K562 (cell line): Measurements from ENCODE around the gene LMNA. TPM values are rescaled to one million over a fixed set of nuclear protein-coding genes. Genes with fewer than 3 reads are reported as not detected.

Experiments used
- CCNT2 ChIP-seq: IDR thresholded peaks from 2 replicates; pipeline ENCODE4 v1.6.1; 2011; ENCODE audit warnings: borderline replicate concordance, low read depth, mild to moderate bottlenecking, moderate library complexity, mixed read lengths, low read length; ENCODE audit not compliant: insufficient read length; ENCODE audit errors: extremely low read depth
- ELF2 ChIP-seq: fragments of 250-450 bp; sonication (Bioruptor Pico); IDR thresholded peaks from 2 replicates; pipeline ENCODE4 v1.5.0; 2021; ENCODE audit warnings: mild to moderate bottlenecking
- HDAC3 ChIP-seq: fragments of 450-650 bp; IDR thresholded peaks from 2 replicates; pipeline ENCODE4 v1.6.1; 2018; ENCODE audit warnings: borderline replicate concordance, mild to moderate bottlenecking, moderate library complexity; ENCODE audit not compliant: partially characterized antibody
- HMG20A ChIP-seq: fragments of 450-650 bp; formaldehyde crosslinking; conservative IDR thresholded peaks from 2 replicates; pipeline ENCODE4 v1.4.0; 2020; ENCODE audit warnings: mild to moderate bottlenecking, mixed read lengths
- HNRNPL ChIP-seq: fragments of 200-400 bp; formaldehyde crosslinking; IDR thresholded peaks from 2 replicates; pipeline ENCODE4 v1.6.1; 2017; ENCODE audit warnings: low read depth, mild to moderate bottlenecking, low read length
- MAFG ChIP-seq: fragments of 450-650 bp; conservative IDR thresholded peaks from 2 replicates; pipeline ENCODE4 v1.6.1; 2016; ENCODE audit warnings: missing genetic modification characterization, missing compliant biosample characterization
- MCM7 ChIP-seq, 2 experiments: fragments of 450-650 bp; IDR thresholded peaks; 2 replicates each; pipeline ENCODE4 v1.6.1; 2016 to 2018
- MEIS2 ChIP-seq: fragments of 450-650 bp; IDR thresholded peaks from 2 replicates; pipeline ENCODE4 v1.6.1; 2014; ENCODE audit warnings: mild to moderate bottlenecking; ENCODE audit not compliant: partially characterized antibody
- NCOA6 ChIP-seq: fragments of 450-650 bp; IDR thresholded peaks from 2 replicates; pipeline ENCODE4 v1.6.1; 2017; ENCODE audit warnings: mild to moderate bottlenecking
- NELFE ChIP-seq: IDR thresholded peaks from 2 replicates; pipeline ENCODE4 v1.6.1; 2011; ENCODE audit warnings: mild to moderate bottlenecking; ENCODE audit not compliant: insufficient read depth, insufficient read length
- NFATC3 ChIP-seq: fragments of 450-650 bp; IDR thresholded peaks from 2 replicates; pipeline ENCODE4 v1.6.1; 2017; ENCODE audit warnings: mild to moderate bottlenecking
- RAD21 ChIP-seq, 2 experiments: fragments of 250-450 bp in 1 of 2; fragments of 450-650 bp in 1 of 2; sonication (Bioruptor Pico) in 1 of 2; formaldehyde crosslinking in 1 of 2; IDR thresholded peaks in 1 of 2; conservative IDR thresholded peaks in 1 of 2; 2 replicates each; pipeline versions ENCODE4 v1.4.0 to v1.8.0; 2020 to 2022; ENCODE audit warnings: mild to moderate bottlenecking in 2 of 2, moderate library complexity in 1 of 2
- REST ChIP-seq, 2 experiments: fragments of 450-650 bp; formaldehyde crosslinking in 1 of 2; IDR thresholded peaks; 2 replicates each; pipeline versions ENCODE4 v1.4.0 to v1.6.1; 2014 to 2020; ENCODE audit warnings: mild to moderate bottlenecking in 2 of 2, borderline replicate concordance in 1 of 2, low read depth in 1 of 2
- TFAP4 ChIP-seq: sonication (generic); formaldehyde crosslinking; IDR thresholded peaks from 2 replicates; pipeline ENCODE4 v1.8.0; 2022; ENCODE audit warnings: missing genetic modification reagents, mild to moderate bottlenecking, moderate library complexity, borderline replicate concordance
- ZNF253 ChIP-seq: fragments of 250-450 bp; sonication (Bioruptor Pico); conservative IDR thresholded peaks from 2 replicates; pipeline ENCODE4 v1.6.1; 2021; ENCODE audit warnings: mild to moderate bottlenecking
- ZNF780A ChIP-seq: fragments of 250-450 bp; sonication (Bioruptor Pico); IDR thresholded peaks from 2 replicates; pipeline ENCODE4 v1.5.0; 2021; ENCODE audit warnings: mild to moderate bottlenecking
- polyA plus RNA-seq, 8 experiments: library from polyadenylated mRNA; depleted of rRNA in 4 of 8; stranded (reverse) in 5 of 8; unstranded in 3 of 8; fragments of >200 nt; fragmentation: Nextera tagmentation in 2 of 8; fragmentation: Illumina TruSeq in 1 of 8; extraction: Ambion mirVana in 2 of 8; extraction: Trizol in 1 of 8; gene quantifications; 2 replicates each; pipeline versions ENCODE4 v1.2.1 to v1.2.3, GENCODE V29; 2011 to 2014; ENCODE audit warnings: inconsistent platforms in 1 of 8, missing spikeins in 1 of 8
- total RNA-seq, 7 experiments: library from RNA; depleted of rRNA in 6 of 7; stranded (reverse); fragments of >200 nt in 6 of 7; fragmentation: Illumina TruSeq in 2 of 7; extraction: Trizol in 2 of 7; gene quantifications; 2 replicates each; pipeline versions ENCODE4 v1.2.1 to v1.2.3, GENCODE V29; 2011 to 2021; ENCODE audit warnings: low replicate concordance in 1 of 7

The LMNA gene
- total and polyA plus RNA-seq, 9 of the 15 experiments (the other 6 are each of a cell fraction or from before 2014, with no cell fraction given) = 1.00 to 347 (median 88.2) TPM

GRCh38 chr1:156129687-156130577 is 15.4 kb downstream of the LMNA start (continued):
- no peak for TF ChIP-seq HMG20A (CRISPR knock-in tag)
- TF ChIP-seq HDAC3 = no peak
- TF ChIP-seq ZNF253 (CRISPR knock-in tag) = no peak
- peak; percentile 95 to 98 for TF ChIP-seq RAD21 (CRISPR knock-in tag; conservative IDR thresholded peaks at IDR 0.05 in 1 of 2, IDR thresholded peaks at IDR 0.05 in 1 of 2)
- no peak for TF ChIP-seq NFATC3
- no peak for TF ChIP-seq NCOA6
- TF ChIP-seq MAFG (tag) = 0 out of 2 replicates have a peak, but pooled peaks have one; percentile 10
- no peak for TF ChIP-seq ELF2 (CRISPR knock-in tag)
- TF ChIP-seq MEIS2 = no peak
- no peak for TF ChIP-seq CCNT2
- TF ChIP-seq NELFE = no peak
- TF ChIP-seq MCM7 (IDR thresholded peaks at IDR 0.05) = no peak
- TF ChIP-seq ZNF780A (CRISPR knock-in tag) = no peak
- no peak for TF ChIP-seq HNRNPL
- peak; percentile 62 for TF ChIP-seq TFAP4
- TF ChIP-seq REST (IDR thresholded peaks at IDR 0.05; ENCODE audit: borderline replicate concordance) = peak; percentile 91
- TF ChIP-seq REST (CRISPR knock-in tag; IDR thresholded peaks at IDR 0.05; ENCODE audit: low read depth) = no peak
